Upper lobe of right lung (tissue), 1 donor: ENCODE results near the gene IRF2BP1. TPM values are rescaled to one million over a fixed set of nuclear protein-coding genes. Genes with fewer than 3 reads are reported as not detected.

ENCODE experiments used
- ATAC-seq: fragments of 200-7000 bp; cut with Tn5 transposase; one replicate; pipeline ENCODE4 v1.9.1; 2020; ENCODE audit warnings: mild to moderate bottlenecking, moderate library complexity
- DNase-seq: peaks from one replicate; pipeline ENCODE4 v3.0.0-alpha.2; 2020
- H3K27ac ChIP-seq: fragments of 200-600 bp; one replicate; pipeline ENCODE4 v1.8.0; 2022
- H3K27me3 ChIP-seq: fragments of 200-600 bp; one replicate; pipeline ENCODE4 v1.8.0; 2022; ENCODE audit warnings: mild to moderate bottlenecking
- H3K36me3 ChIP-seq: fragments of 200-600 bp; one replicate; pipeline ENCODE4 v1.8.0; 2022
- H3K4me1 ChIP-seq: fragments of 200-600 bp; one replicate; pipeline ENCODE4 v1.8.0; 2022
- H3K4me3 ChIP-seq: fragments of 200-600 bp; one replicate; pipeline ENCODE4 v1.8.0; 2022; ENCODE audit warnings: mild to moderate bottlenecking
- H3K9me3 ChIP-seq: fragments of 200-600 bp; one replicate; pipeline ENCODE4 v1.8.0; 2022
- CTCF ChIP-seq: fragments of 200-600 bp; IDR thresholded peaks from one replicate; pipeline ENCODE4 v1.8.0; 2022; ENCODE audit warnings: antibody characterized with exemption
- intact Hi-C: fragments of 100-400 bp; cut with DNase I; formaldehyde crosslinking; loops from one replicate; pipeline ENCODE4 v1.11.0; 2022
- total RNA-seq: library from RNA; stranded (reverse); fragmentation: NEBNext Ultra II Directional; extraction: Animal tissue kit (Norgen Biotek cat#: 25700); gene quantifications from one replicate; pipeline ENCODE4 v1.2.1, GENCODE V29; 2021
- donor health status: DM: no; HTN: yes; CAD: no; lungs with severe emphysema.

IRF2BP1 gene
- total RNA-seq, 1 donor from 2014 or later: 25.0 TPM

GRCh38 chr19:45866400-45867176, 19.4 kb downstream of the IRF2BP1 start:
- DNase-seq (no peak), ATAC-seq (no peak)
- H3K9me3 ChIP-seq: no peaks in the 10 kb centered on the region
- H3K27ac ChIP-seq: no peak overlapping the region
- intact Hi-C loops: no loop called here
- H3K4me3 ChIP-seq: no peak overlapping the region
- peaks cover 16% of the 10 kb centered on the region for H3K4me1 ChIP-seq
- TF ChIP-seq CTCF: no peak
- H3K36me3 ChIP-seq: no peaks in the 10 kb centered on the region
- H3K27me3 ChIP-seq: peaks cover 16% of the 10 kb centered on the region

- TF ChIP-seq CTCF: no peak
- intact Hi-C loops: no loop called here
- Histone ChIP-seq H3K9me3 (no peaks in the 10 kb centered on the region), H3K4me3 (no peak overlapping the region), H3K27ac (no peak overlapping the region), H3K4me1 (peaks cover 16% of the 10 kb centered on the region), H3K27me3 (peaks cover 16% of the 10 kb centered on the region), H3K36me3 (peaks cover 4% of the 10 kb centered on the region)
- DNase-seq (no peak), ATAC-seq (no peak)
Observed at GRCh38 chr19:45865269-45865948, 20.5 kb downstream of the IRF2BP1 start.

- H3K36me3 ChIP-seq: peaks cover 11% of the 10 kb centered on the region
- no peaks in the 10 kb centered on the region for H3K9me3 ChIP-seq
- TF ChIP-seq CTCF: no peak
- H3K27me3 ChIP-seq: peaks cover 16% of the 10 kb centered on the region
- no peak for DNase-seq
- peak overlapping the region; percentile 97 for H3K4me3 ChIP-seq
- ATAC-seq: no peak
- no peak overlapping the region for H3K27ac ChIP-seq
- H3K4me1 ChIP-seq: peaks cover 16% of the 10 kb centered on the region
- intact Hi-C loops: no loop called here
Observed at GRCh38 chr19:45864629-45865082, 21.3 kb downstream of the IRF2BP1 start.

- ATAC-seq (peak; percentile 74), DNase-seq (peak; percentile 85)
- TF ChIP-seq CTCF: peak; percentile 64
- Histone ChIP-seq H3K4me3 (peak within 1 kb of the TSS; percentile 97), H3K27ac (no peak within 1 kb of the TSS), H3K27me3 (peaks cover 16% of the 10 kb centered on the region), H3K9me3 (no peaks in the 10 kb centered on the region), H3K4me1 (peaks cover 16% of the 10 kb centered on the region), H3K36me3 (peaks cover 17% of the 10 kb centered on the region)
- intact Hi-C loops: no loop called here
Observed at GRCh38 chr19:45863840-45864628, 21.9 kb downstream of the IRF2BP1 start, which contains the start of gene FOXA3. TSS of gene FOXA3 (plus strand) at chr19:45864326. CDS start at chr19:45864457, 131 bp downstream.

- intact Hi-C loops: no loop called here
- Histone ChIP-seq H3K36me3 (peaks cover 22% of the 10 kb centered on the region), H3K9me3 (no peaks in the 10 kb centered on the region), H3K27ac (no peak overlapping the region), H3K27me3 (peaks cover 16% of the 10 kb centered on the region), H3K4me3 (peak overlapping the region; percentile 97), H3K4me1 (peaks cover 16% of the 10 kb centered on the region)
- DNase-seq (no peak), ATAC-seq (no peak)
- TF ChIP-seq CTCF: no peak
Observed at GRCh38 chr19:45863335-45863839, 22.6 kb downstream of the IRF2BP1 start.
